HG02852 (cell line): Measurements from ENCODE around the gene TNN.
A peak's percentile ranks its signal among the peaks of the same experiment; 100 is the strongest.

Experiments
- ATAC-seq: cut with Tn5 transposase; IDR thresholded peaks from one replicate; pipeline ENCODE4 v1.9.1; 2021; ENCODE audit warnings: mild to moderate bottlenecking, moderate library complexity; ENCODE audit not compliant: unreplicated experiment

TNN gene

GRCh38 chr1:175171036-175171913 is 103.6 kb downstream of the TNN start:
- ATAC-seq, result no peak

DNA sequence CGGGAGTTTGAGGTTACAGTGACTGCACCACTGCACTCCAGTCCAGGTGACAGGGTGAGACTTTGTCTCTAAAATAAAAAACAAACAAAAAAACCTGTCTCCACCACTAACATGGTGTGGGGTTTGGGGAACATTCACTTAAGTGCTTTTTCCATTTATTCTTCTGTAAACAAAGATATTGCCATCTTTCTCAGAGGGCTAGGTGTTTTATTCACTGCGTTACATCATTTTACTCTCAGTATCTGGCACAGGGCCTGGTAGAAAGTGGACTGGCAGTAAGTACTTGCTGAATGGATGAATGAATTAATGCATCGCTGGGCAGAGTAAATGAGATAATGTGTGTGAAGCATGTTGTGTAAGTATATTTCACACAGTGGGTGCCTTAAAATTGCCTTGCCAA is 104.9 kb downstream of the TNN start:
- no peak for ATAC-seq

DNA sequence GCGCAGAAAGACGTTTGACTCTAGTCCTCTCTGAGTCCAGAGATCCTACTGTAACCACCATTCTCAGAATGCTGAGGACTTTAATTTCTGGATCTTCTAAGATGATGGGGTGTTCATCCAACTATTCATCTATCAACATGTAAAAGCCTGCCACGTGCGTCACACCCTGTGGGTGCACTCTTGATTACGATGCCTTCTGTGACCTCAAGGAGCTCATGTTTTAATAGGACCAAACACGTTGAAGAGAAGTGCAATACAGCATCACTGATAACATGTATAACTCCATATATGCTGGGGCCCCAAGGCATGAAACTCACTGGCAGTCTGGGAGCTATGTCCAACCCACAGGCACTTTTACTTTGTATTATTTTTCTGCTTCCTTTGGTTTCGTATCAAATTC is 105.9 kb downstream of the TNN start:
- no peak for ATAC-seq

GRCh38 chr1:175174309-175175102 is 106.9 kb downstream of the TNN start:
- peak; percentile 80 for ATAC-seq

GRCh38 chr1:175176246-175176645 is 108.6 kb downstream of the TNN start:
- no peak for ATAC-seq

- no peak for ATAC-seq
Measured at GRCh38 chr1:175178056-175178455, 110.4 kb downstream of the TNN start.

DNA sequence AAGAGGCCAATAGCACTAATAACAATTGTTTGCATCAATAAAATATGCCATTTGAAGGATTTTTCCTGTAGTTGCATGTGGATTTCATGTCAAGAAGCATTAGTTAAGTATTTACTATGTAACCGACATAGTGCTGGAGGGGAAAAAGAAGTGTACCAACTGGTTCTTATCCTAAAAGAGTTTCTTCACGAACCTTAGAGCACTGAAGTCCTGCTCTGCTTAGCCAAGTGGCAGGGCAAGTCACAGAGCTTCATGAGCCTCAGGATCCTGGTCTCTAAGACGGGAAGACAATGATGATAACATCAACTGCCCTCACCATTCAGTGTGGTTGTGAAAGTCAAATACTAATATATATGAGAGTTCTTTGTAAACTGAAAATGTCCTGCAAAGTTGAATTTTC is 110.8 kb downstream of the TNN start:
- ATAC-seq, result no peak

- no peak for ATAC-seq
Measured at GRCh38 chr1:175179837-175180590, 112.4 kb downstream of the TNN start.

DNA sequence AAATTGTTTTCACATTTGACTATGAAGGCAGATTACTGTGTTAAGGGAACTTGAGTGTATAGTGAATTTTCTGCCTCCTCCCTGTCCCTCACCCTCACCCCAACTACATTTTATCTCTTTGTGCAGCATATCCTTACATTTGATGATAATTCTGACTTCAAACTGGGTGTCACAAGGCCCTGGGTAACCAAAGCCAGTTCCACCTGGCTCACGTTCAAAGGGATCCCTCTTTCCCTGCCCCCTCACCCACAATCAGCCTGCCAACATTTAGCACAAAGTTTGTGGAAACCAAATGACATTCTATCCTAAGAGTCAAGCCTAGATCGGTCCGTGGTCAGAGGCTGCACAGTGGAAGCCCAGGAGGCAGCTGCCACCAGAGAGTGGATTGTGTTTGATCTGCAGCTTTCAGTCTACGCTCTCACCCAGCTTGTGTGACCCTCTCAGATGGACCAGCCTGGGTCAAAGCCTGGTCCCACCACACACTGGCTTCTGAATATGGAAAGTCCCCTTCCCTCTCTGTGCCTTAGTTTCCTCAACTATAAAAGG is 114.6 kb downstream of the TNN start:
- no peak for ATAC-seq

- no peak for ATAC-seq
Measured at GRCh38 chr1:175183586-175183985, 116.0 kb downstream of the TNN start.

GRCh38 chr1:175185903-175186302 is 118.3 kb downstream of the TNN start:
- ATAC-seq, result no peak

- ATAC-seq, result no peak
Measured at GRCh38 chr1:175186433-175187160, 119.0 kb downstream of the TNN start.

DNA sequence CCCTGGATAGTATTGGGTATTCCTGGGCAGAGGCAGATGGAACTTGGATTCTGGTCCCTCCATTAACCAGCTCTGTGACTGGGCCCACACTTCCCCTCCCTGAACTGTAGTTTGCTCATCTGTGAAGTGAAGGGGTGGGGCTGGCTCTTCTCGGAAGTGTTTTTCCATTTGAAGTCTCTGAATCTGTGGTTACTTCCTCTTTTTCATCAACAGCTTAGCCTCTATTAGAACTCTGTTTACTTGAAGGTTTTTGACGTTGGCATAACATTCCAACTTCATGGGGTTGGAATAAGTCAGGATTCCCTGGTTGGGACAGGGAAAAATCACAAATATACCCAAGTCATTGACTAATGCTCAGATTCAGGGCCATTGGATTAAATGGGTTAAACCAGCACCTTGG is 121.3 kb downstream of the TNN start:
- peak; percentile 60 for ATAC-seq

- ATAC-seq, result peak; percentile 21
Measured at GRCh38 chr1:175191659-175192058, 124.0 kb downstream of the TNN start.

- no peak for ATAC-seq
Measured at GRCh38 chr1:175192111-175192629, 124.5 kb downstream of the TNN start.

- ATAC-seq, result peak; percentile 45
Measured at GRCh38 chr1:175192630-175193526, 125.2 kb downstream of the TNN start, which contains the start of gene KIAA0040. Gene KIAA0040 (minus strand): TSS chr1:175192776. CDS start chr1:175161013, 31,763 bp downstream.

GRCh38 chr1:175193527-175193910 is 125.9 kb downstream of the TNN start:
- ATAC-seq, result no peak

GRCh38 chr1:175195281-175195680 is 127.6 kb downstream of the TNN start:
- ATAC-seq, result no peak

DNA sequence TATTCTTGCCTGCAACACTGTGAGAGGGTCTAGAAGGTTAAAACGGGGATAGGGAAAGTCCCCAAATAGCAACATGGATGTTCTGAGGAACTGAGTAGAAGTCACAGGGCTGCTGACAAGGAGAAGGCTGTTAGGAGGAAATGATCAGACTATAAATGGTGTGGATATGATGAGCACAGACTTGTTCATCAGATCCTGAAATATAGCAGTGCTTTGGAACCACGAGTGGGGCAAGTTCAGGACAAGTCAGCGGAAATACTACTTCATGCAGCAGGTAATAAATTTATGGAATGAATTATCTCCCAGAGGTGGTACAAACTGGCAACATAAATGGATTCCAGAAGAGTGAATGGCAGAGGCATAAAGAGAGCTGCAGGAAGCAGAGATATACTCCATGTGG is 128.2 kb downstream of the TNN start:
- no peak for ATAC-seq
